Endodermal cell (in vitro differentiated cells): ENCODE measurements around the gene KLF15. TPM values are rescaled to one million over a fixed set of nuclear protein-coding genes. Genes with fewer than 3 reads are reported as not detected.

Experiments
- DNase-seq: peaks from one replicate; pipeline ENCODE4 v3.0.0-alpha.2; 2017
- H3K27ac ChIP-seq: 2 replicates; pipeline ENCODE4 v1.5.1; 2013; ENCODE audit warnings: mild to moderate bottlenecking, low read depth, low read length, moderate library complexity
- H3K27me3 ChIP-seq: 2 replicates; pipeline ENCODE4 v1.6.1; 2013; ENCODE audit warnings: mild to moderate bottlenecking, low read length, moderate library complexity; ENCODE audit not compliant: insufficient read depth, control insufficient read depth, poor library complexity, severe bottlenecking
- H3K36me3 ChIP-seq: 2 replicates; pipeline ENCODE4 v1.7.0; 2013; ENCODE audit warnings: mild to moderate bottlenecking, low read length, moderate library complexity; ENCODE audit not compliant: control insufficient read depth, insufficient read depth
- H3K4me1 ChIP-seq: one replicate; pipeline ENCODE4 v1.7.0; 2013; ENCODE audit warnings: low read length; ENCODE audit not compliant: control insufficient read depth, insufficient read depth
- H3K4me3 ChIP-seq: 2 replicates; pipeline ENCODE4 v1.5.1; 2013; ENCODE audit warnings: mild to moderate bottlenecking, low read length, moderate library complexity
- H3K9ac ChIP-seq: 2 replicates; pipeline ENCODE4 v1.6.1; 2013; ENCODE audit warnings: mild to moderate bottlenecking, low read length, moderate library complexity; ENCODE audit not compliant: poor library complexity, severe bottlenecking; ENCODE audit errors: extremely low read depth
- H3K9me3 ChIP-seq: 2 replicates; pipeline ENCODE4 v1.6.1; 2013; ENCODE audit warnings: mild to moderate bottlenecking, low read length, moderate library complexity; ENCODE audit not compliant: control insufficient read depth
- H3K27ac Mint-ChIP-seq: 2 replicates; pipeline ENCODE4 v1.8.0; 2020; ENCODE audit warnings: mixed read lengths
- H3K27me3 Mint-ChIP-seq: 2 replicates; pipeline ENCODE4 v1.8.0; 2021; ENCODE audit warnings: mild to moderate bottlenecking, mixed read lengths; ENCODE audit not compliant: insufficient read depth
- H3K36me3 Mint-ChIP-seq: 2 replicates; pipeline ENCODE4 v1.8.0; 2020; ENCODE audit warnings: low read depth, mixed read lengths
- H3K4me1 Mint-ChIP-seq: 2 replicates; pipeline ENCODE4 v1.8.0; 2020; ENCODE audit warnings: mixed read lengths
- H3K4me3 Mint-ChIP-seq: 2 replicates; pipeline ENCODE4 v1.8.0; 2020; ENCODE audit warnings: mild to moderate bottlenecking, moderate library complexity, mixed read lengths
- H3K9me3 Mint-ChIP-seq: 2 replicates; pipeline ENCODE4 v1.8.0; 2020; ENCODE audit warnings: mild to moderate bottlenecking, mixed read lengths
- WGBS, 2 experiments: methylation state at CpG; one replicate each; pipeline versions ENCODE4 v1.1.5 to v1.1.7; 2013; ENCODE audit warnings: missing lambda C conversion rate in 2 of 2, mixed read lengths in 1 of 2; ENCODE audit not compliant: insufficient coverage in 1 of 2, insufficient read length in 1 of 2; 5-methylcytosine and 5-hydroxymethylcytosine counted together
- total RNA-seq, 2 donors: library from RNA; stranded (reverse); fragmentation: NEBNext Ultra II Directional in 1 of 2; extraction: Animal tissue kit (Norgen Biotek cat#: 25700) in 1 of 2; gene quantifications; 2 replicates in 1 of 2; 3 replicates in 1 of 2; pipeline ENCODE4 v1.2.1, GENCODE V29; 2021
- TF ChIP-seq, protein P1 (sequence below): fragments of 200-600 bp; sonication (generic); conservative IDR thresholded peaks from 2 replicates; pipeline ENCODE4 v1.5.0; 2021; ENCODE audit warnings: antibody characterized with exemption, mild to moderate bottlenecking

KLF15 gene
- total RNA-seq, 2 donors from 2014 or later: 20.7 to 31.1 TPM

DNA sequence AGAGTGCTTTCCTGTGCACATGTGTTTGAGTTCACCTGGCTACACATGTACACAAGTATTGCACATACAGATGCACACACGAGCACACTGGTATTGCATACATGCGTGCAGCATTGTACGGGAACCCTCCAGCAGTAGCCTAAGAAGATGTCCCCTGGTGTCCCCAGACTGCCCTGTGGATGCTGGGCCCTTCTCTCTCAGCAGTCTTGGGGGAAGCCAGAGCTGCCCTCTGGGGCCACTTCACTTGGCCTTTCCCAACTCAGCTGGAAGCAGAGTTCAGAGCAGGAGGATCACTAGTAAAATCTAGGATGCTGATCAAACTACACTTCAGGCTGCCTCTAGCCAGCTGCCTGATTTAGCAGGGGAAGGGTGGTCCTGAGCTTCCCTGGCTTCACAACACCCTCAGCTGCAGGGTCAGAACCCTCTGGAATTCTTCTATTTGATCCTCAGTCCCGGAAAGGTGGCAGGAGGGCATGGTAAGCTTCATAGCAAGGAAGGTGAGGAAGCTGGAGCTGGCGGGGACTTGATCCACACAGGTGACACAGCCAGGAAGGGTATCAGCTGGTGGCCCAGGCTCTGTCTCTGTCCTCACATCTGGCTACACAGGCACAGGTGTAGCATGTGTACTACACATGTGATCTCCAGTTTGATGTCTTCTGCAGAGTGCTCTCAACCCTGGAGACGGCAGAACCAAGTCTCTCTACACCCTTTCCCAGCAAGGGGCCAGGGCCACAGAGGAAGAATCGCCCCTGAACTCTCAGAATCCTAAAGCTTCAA is 36.5 kb downstream of the KLF15 start:
- Histone ChIP-seq H3K27me3 (no peaks in the 10 kb centered on the region), H3K36me3 (no peaks in the 10 kb centered on the region), H3K9me3 (no peaks in the 10 kb centered on the region), H3K27ac (no peak overlapping the region), H3K9ac (no peak overlapping the region), H3K4me1 (no peaks in the 10 kb centered on the region), H3K4me3 (no peak overlapping the region)
- DNase-seq: peak; percentile 23
- H3K27me3 Mint-ChIP-seq: peaks cover 3% of the 10 kb centered on the region
- H3K9me3 Mint-ChIP-seq: no peaks in the 10 kb centered on the region
- H3K4me1 Mint-ChIP-seq: no peaks in the 10 kb centered on the region
- no peak overlapping the region for H3K4me3 Mint-ChIP-seq
- no peaks in the 10 kb centered on the region for H3K36me3 Mint-ChIP-seq
- TF ChIP-seq, protein P1, sequence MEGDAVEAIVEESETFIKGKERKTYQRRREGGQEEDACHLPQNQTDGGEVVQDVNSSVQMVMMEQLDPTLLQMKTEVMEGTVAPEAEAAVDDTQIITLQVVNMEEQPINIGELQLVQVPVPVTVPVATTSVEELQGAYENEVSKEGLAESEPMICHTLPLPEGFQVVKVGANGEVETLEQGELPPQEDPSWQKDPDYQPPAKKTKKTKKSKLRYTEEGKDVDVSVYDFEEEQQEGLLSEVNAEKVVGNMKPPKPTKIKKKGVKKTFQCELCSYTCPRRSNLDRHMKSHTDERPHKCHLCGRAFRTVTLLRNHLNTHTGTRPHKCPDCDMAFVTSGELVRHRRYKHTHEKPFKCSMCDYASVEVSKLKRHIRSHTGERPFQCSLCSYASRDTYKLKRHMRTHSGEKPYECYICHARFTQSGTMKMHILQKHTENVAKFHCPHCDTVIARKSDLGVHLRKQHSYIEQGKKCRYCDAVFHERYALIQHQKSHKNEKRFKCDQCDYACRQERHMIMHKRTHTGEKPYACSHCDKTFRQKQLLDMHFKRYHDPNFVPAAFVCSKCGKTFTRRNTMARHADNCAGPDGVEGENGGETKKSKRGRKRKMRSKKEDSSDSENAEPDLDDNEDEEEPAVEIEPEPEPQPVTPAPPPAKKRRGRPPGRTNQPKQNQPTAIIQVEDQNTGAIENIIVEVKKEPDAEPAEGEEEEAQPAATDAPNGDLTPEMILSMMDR: no peak
- 89 to 98% methylated on average over 5 to 7 of the region's 7 CpGs for WGBS, 2 experiments
- no peak overlapping the region for H3K27ac Mint-ChIP-seq

DNA sequence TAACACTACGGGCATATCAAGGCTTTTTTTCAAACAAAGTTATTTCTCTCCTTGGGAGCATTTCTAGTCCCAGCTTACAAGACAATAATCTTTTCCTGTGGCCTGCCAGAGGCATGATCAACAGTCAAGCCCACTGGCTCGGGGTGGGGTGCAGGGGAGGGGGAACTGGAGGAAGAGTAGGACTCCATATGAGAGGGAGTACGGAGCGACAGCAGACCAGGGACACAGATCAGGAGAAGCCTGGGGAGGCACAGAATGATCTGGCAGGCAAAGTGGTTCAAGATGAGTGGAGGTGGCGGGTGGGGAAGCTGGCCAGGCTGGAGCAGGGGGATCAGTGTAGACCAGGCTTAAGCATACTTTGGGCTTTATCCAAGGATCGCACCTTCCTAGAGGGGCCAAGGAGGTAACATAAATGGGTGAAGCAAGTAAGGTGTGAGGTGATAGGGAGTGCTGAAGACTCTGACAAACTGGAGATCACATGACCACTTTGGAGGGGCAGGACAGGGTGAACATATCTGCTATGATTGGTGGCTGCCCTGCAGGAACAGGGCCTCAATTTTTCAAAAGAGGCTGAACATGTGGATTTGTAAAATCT is 37.4 kb downstream of the KLF15 start:
- no peak overlapping the region for H3K27ac Mint-ChIP-seq
- no peaks in the 10 kb centered on the region for H3K4me1 ChIP-seq
- no peaks in the 10 kb centered on the region for H3K9me3 Mint-ChIP-seq
- peaks cover 3% of the 10 kb centered on the region for H3K27me3 Mint-ChIP-seq
- H3K36me3 ChIP-seq: no peaks in the 10 kb centered on the region
- no peak overlapping the region for H3K9ac ChIP-seq
- no peaks in the 10 kb centered on the region for H3K36me3 Mint-ChIP-seq
- TF ChIP-seq, protein P1: no peak
- no peaks in the 10 kb centered on the region for H3K27me3 ChIP-seq
- WGBS, 2 experiments: 86 to 89% methylated on average over 4 to 6 of the region's 6 CpGs
- no peaks in the 10 kb centered on the region for H3K9me3 ChIP-seq
- H3K4me3 ChIP-seq: no peak overlapping the region
- peak; percentile 28 for DNase-seq
- peaks cover 2% of the 10 kb centered on the region for H3K4me1 Mint-ChIP-seq
- H3K4me3 Mint-ChIP-seq: no peak overlapping the region
- no peak overlapping the region for H3K27ac ChIP-seq

DNA sequence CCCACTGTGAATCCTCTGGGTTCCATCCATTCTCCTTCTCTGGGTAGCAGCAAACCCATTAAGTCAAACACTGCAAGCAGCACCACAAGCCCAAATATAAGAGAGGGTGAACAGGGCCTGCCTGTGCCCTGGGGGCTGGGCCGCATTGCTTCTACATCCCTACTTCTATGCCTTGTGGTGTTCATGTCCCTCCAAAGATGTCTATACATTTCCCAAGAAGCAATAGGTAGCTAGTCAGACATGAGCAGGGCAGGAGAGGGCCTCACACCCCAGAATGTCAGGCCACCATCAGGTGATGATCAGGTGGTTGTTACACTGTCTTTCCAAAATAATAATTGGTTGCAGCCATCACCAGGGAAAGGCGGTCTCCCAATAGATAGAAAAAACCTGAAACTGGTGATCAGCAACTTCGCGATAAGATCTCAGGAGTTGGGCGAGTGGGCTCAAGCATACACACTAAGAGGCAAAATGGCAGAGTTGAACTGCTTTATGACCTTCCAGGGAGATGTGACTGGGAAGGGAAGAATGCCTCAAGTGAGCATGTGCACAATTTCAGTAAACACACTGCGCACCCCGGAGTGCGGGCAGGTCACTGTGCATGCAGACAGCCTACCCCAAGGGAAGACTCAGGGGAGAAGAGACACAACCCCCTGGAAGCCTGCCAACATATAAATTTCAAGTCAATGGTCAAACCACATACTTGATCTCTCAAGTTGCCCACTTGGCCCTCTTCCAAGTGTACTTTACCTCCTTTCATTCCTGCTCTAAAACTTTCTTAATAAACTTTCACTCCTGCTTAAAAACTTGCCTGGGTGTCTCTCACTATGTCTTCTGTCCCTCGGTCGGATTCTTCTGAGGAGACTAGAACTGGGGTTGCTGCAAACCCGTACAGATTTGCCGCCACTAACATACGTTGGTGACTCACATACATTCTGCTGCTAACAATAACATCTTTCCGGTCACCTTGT is 39.9 kb downstream of the KLF15 start:
- no peak overlapping the region for H3K9ac ChIP-seq
- H3K36me3 Mint-ChIP-seq: no peaks in the 10 kb centered on the region
- peaks cover 3% of the 10 kb centered on the region for H3K27me3 Mint-ChIP-seq
- DNase-seq: peak; percentile 26
- WGBS, 2 experiments: 92 to 97% methylated on average over 10 to 14 of the region's 14 CpGs
- peaks cover 2% of the 10 kb centered on the region for H3K4me1 Mint-ChIP-seq
- TF ChIP-seq, protein P1: no peak
- H3K9me3 ChIP-seq: no peaks in the 10 kb centered on the region
- H3K36me3 ChIP-seq: no peaks in the 10 kb centered on the region
- no peaks in the 10 kb centered on the region for H3K4me1 ChIP-seq
- no peak overlapping the region for H3K27ac ChIP-seq
- H3K27me3 ChIP-seq: no peaks in the 10 kb centered on the region
- H3K9me3 Mint-ChIP-seq: no peaks in the 10 kb centered on the region
- H3K4me3 ChIP-seq: no peak overlapping the region
- no peak overlapping the region for H3K4me3 Mint-ChIP-seq
- H3K27ac Mint-ChIP-seq: no peak overlapping the region
